Measurements from ENCODE around the gene MRPL52.
"Not testable (repeated sequence)": the region's sequence is repeated elsewhere in the genome, so short reads cannot be mapped to it uniquely, and the experiment has no call there.

Gene MRPL52

GRCh38 chr14:22841769-22842168 lies 12.1 kb downstream of the MRPL52 start:
- no peak for DNase-seq

- no peak for DNase-seq
These were observed 12.8 kb downstream of the MRPL52 start for GRCh38 chr14:22842211-22843122.

GRCh38 chr14:22843123-22843925 lies 13.6 kb downstream of the MRPL52 start:
- DNase-seq: no peak

- DNase-seq: no peak
These were observed 14.8 kb downstream of the MRPL52 start for GRCh38 chr14:22844221-22845102.

GRCh38 chr14:22845103-22845394 lies 15.4 kb downstream of the MRPL52 start:
- no peak for DNase-seq

- DNase-seq: no peak
These were observed 16.3 kb downstream of the MRPL52 start for GRCh38 chr14:22845821-22846625.

- no peak for DNase-seq
These were observed 17.2 kb downstream of the MRPL52 start for GRCh38 chr14:22846811-22847307.

GRCh38 chr14:22847661-22848341 lies 18.1 kb downstream of the MRPL52 start:
- DNase-seq: no peak

- DNase-seq: no peak
These were observed 18.9 kb downstream of the MRPL52 start for GRCh38 chr14:22848351-22849164.

GRCh38 chr14:22849212-22849819 lies 19.6 kb downstream of the MRPL52 start:
- DNase-seq: no peak

GRCh38 chr14:22850944-22851764 lies 21.5 kb downstream of the MRPL52 start:
- no peak for DNase-seq

GRCh38 chr14:22852178-22852577 lies 22.5 kb downstream of the MRPL52 start:
- not testable (repeated sequence) for DNase-seq

GRCh38 chr14:22852599-22852939 lies 22.9 kb downstream of the MRPL52 start:
- DNase-seq: no peak

- DNase-seq: peak; percentile 20
These were observed 23.5 kb downstream of the MRPL52 start for GRCh38 chr14:22852940-22853767.

- not testable (repeated sequence) for DNase-seq
These were observed 24.6 kb downstream of the MRPL52 start for GRCh38 chr14:22854296-22854695.

GRCh38 chr14:22854963-22855724 lies 25.5 kb downstream of the MRPL52 start:
- DNase-seq: no peak

GRCh38 chr14:22856428-22856827 lies 26.7 kb downstream of the MRPL52 start:
- no peak for DNase-seq
